ENCODE data around the gene C11orf58.

The C11orf58 gene

GRCh38 chr11:16769386-16769785 is 30.9 kb downstream of the C11orf58 start:
- no peak for DNase-seq

- no peak for DNase-seq
Measured at GRCh38 chr11:16770016-16770415, 31.6 kb downstream of the C11orf58 start.

GRCh38 chr11:16771350-16772140 is 33.1 kb downstream of the C11orf58 start:
- DNase-seq = no peak

- no peak for DNase-seq
Measured at GRCh38 chr11:16772141-16772512, 33.7 kb downstream of the C11orf58 start.

GRCh38 chr11:16773981-16774935 is 35.8 kb downstream of the C11orf58 start:
- DNase-seq = no peak

- no peak for DNase-seq
Measured at GRCh38 chr11:16774936-16775613, 36.6 kb downstream of the C11orf58 start.

GRCh38 chr11:16775614-16776283 is 37.3 kb downstream of the C11orf58 start:
- DNase-seq = no peak

GRCh38 chr11:16776711-16777612 is 38.5 kb downstream of the C11orf58 start:
- DNase-seq = no peak

GRCh38 chr11:16777613-16777975 is 39.1 kb downstream of the C11orf58 start:
- DNase-seq = no peak

GRCh38 chr11:16778286-16778685 is 39.8 kb downstream of the C11orf58 start:
- DNase-seq = no peak

GRCh38 chr11:16778876-16779275 is 40.4 kb downstream of the C11orf58 start:
- DNase-seq = no peak

GRCh38 chr11:16779436-16779835 is 41.0 kb downstream of the C11orf58 start:
- DNase-seq = no peak

- DNase-seq = no peak
Measured at GRCh38 chr11:16780146-16780545, 41.7 kb downstream of the C11orf58 start.

GRCh38 chr11:16780698-16781550 is 42.5 kb downstream of the C11orf58 start:
- DNase-seq = no peak

- no peak for DNase-seq
Measured at GRCh38 chr11:16781936-16782919, 43.8 kb downstream of the C11orf58 start.

- no peak for DNase-seq
Measured at GRCh38 chr11:16783321-16783801, 44.9 kb downstream of the C11orf58 start.

GRCh38 chr11:16784097-16784496 is 45.6 kb downstream of the C11orf58 start:
- DNase-seq = no peak

GRCh38 chr11:16784666-16785065 is 46.2 kb downstream of the C11orf58 start:
- DNase-seq = no peak

GRCh38 chr11:16785520-16786128 is 47.2 kb downstream of the C11orf58 start:
- DNase-seq = peak; percentile 2
